Measurements from ENCODE around the gene MCCD1.

The MCCD1 gene

DNA sequence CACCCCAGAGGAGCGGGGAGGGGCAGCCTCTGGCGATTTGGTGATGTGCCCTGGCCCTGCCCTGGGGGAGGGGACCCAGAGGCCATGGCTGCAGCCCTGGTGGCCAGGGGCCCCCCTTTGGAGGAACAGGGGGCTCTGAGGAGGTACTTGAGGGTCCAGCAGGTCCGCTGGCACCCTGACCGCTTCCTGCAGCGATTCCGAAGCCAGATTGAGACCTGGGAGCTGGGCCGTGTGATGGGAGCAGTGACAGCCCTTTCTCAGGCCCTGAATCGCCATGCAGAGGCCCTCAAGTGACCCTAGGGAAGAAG lies 29.5 kb downstream of the MCCD1 start:
- DNase-seq (ENCODE audit: extremely low read depth, low read depth): no peak
- TF ChIP-seq, protein P1, sequence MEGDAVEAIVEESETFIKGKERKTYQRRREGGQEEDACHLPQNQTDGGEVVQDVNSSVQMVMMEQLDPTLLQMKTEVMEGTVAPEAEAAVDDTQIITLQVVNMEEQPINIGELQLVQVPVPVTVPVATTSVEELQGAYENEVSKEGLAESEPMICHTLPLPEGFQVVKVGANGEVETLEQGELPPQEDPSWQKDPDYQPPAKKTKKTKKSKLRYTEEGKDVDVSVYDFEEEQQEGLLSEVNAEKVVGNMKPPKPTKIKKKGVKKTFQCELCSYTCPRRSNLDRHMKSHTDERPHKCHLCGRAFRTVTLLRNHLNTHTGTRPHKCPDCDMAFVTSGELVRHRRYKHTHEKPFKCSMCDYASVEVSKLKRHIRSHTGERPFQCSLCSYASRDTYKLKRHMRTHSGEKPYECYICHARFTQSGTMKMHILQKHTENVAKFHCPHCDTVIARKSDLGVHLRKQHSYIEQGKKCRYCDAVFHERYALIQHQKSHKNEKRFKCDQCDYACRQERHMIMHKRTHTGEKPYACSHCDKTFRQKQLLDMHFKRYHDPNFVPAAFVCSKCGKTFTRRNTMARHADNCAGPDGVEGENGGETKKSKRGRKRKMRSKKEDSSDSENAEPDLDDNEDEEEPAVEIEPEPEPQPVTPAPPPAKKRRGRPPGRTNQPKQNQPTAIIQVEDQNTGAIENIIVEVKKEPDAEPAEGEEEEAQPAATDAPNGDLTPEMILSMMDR (IDR thresholded peaks at IDR 0.05; ENCODE audit: low read depth, low read length): no peak

DNA sequence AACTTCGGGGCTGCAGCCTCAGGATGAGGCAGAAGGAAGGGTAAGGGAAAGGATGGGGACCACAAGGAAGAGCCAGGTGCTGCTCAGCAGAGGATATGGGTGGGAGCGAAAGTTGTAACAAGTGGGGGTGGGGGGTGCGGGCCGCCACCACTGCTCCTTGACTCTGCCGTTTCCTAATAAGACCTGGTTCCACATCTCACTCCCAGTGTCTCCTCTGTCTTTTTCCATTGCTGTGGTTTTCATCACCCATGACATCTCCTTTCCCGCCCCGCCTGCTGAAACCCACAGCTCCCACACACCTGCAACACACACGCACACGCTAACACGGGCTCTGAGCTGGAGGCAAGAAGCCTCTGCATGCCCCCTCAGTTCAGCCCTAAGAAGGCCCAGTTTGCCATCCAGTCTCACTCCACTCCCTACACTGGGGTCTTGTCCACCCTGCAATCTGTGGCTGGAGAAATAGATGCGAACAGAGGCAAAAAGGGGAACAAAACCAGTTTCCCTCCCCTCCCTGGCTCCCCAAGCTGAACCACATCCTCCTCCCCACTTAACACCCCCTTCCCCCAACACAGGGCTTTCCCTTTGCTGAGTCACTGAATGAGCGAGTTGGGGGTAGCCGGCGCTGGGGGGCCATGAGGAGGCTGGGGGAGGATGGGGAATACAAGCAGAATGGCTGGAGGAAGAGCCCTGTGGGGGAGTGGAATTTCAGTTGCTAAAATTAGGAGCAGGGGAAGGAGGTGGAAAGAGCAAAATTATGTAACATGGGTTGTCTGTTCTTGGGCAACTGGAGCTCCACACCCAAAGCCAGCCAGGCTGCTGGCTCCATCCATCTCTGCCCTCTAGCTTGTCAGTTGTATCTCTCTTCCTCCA lies 30.1 kb downstream of the MCCD1 start:
- TF ChIP-seq, protein P1 (IDR thresholded peaks at IDR 0.05; ENCODE audit: low read depth, low read length): no peak
- no peak for DNase-seq (ENCODE audit: extremely low read depth, low read depth)

DNA sequence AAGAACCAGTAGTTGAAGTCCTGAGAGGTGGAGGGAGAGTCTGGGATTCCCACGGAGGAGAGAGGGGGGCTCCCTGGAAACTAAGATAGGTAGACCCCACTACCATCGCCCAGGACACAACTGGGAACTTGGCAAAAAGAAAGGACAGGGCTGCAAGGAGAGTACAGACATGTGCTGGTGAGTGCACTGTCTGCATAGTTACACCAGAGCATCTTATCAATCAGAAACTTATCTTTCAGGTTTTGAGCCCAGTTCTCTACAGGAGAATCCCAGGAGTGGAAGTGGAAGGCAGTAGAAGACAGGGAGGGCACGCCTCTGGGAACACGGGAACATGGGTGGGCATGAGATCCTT lies 30.8 kb downstream of the MCCD1 start:
- DNase-seq (ENCODE audit: extremely low read depth, low read depth): no peak
- TF ChIP-seq, protein P1 (IDR thresholded peaks at IDR 0.05; ENCODE audit: low read depth, low read length): no peak

DNA sequence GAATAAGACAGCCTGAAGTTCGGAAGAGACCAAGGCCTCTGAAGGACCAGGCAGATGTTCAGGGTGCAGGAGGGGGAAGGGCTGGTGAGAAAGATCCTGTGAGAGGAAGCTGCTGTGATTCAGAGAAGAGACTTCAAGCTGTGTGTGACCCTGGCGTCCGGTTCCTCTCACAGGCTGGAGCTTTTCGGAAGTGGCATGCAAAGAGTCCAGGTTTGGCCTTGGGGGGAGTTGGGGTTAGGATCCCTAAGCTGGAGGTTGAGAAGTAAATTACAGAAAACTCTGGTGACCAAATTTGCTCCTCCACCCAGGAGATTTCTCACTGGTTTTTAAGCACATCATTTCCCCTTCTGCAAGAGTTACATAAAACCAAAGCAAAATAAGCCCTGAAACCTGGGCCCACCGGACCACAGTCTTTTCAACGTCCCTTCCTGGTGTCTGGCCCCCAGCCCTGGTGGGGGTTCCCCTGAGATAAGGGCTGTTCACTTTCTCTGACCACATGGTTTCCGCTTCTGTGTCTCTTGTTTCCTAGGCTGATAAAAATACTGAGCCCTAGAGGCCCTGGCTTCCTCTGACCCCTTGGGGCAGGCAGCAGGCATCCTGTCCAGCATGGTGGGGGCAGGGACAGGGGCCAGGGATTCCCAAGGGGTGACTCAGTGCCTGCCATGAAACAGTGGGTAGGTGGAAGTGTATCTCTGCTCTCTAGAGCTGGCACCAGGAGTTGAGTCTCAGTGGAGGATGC lies 31.4 kb downstream of the MCCD1 start:
- TF ChIP-seq, protein P1 (IDR thresholded peaks at IDR 0.05; ENCODE audit: low read depth, low read length): no peak
- no peak for DNase-seq (ENCODE audit: extremely low read depth, low read depth)

DNA sequence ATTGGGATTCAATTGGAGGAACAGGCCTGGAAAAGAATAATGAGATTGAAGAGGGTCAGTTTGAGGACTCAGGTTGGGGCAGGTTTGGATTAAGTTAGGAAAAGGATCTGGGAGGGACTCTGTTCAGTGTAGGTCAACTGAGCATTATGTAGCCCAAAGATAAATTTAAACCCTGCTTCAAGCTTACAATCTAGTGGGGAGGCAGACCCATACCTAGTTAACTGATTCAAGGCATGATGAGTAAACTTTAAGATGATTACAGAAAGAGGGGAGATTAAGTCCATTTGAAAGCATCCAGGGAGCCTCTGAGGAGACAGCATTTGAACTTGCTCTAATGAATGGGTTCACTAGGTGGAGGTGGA lies 31.9 kb downstream of the MCCD1 start:
- TF ChIP-seq, protein P1 (IDR thresholded peaks at IDR 0.05; ENCODE audit: low read depth, low read length): no peak
- DNase-seq (ENCODE audit: extremely low read depth, low read depth): no peak

DNA sequence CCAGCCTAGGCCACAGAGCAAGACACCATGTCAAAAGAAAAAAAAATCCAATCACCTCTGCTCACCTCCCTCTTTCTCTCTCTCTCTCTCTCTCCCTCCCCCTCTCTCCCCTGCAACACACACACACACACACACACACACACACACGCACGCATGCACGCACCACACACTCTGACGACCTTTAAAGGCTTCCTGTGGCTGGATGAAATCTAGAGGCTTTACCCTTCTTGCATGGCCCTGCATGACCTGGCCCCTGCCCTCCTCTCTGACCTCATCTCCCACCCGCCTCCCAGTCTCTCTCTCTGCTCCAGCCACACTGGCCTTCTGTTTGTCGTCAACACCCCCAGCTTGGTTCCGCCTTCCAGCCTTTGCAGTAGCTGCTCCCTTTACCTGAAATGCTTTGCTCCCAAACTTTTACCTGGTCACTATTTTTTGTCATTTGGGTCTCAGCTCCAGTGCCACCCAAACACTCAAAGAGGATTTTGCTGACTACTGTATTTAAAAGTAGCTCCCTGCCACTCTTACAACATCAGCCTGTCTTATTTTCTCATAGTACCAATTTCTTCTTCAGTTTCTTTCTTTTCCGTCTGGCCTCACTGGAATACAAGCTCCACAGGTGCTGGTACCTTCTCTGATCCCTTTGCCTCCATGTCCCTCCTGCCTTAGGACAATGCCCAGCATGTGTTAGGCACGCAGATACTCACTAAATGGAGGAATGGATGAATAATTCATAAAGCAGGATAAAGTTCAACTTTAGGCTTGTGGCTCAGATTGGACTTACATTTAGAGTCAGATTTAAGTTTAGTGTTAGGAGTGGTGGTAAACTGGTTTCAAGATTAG lies 39.0 kb downstream of the MCCD1 start:
- TF ChIP-seq, protein P1 (IDR thresholded peaks at IDR 0.05; ENCODE audit: low read depth, low read length): no peak
- no peak for DNase-seq (ENCODE audit: extremely low read depth, low read depth)
